Measurements from ENCODE around the gene PLXND1.

GRCh38 chr3:129587566-129588210 lies 18.8 kb downstream of the PLXND1 start:
- TF ChIP-seq POLR2A (IDR thresholded peaks at IDR 0.05; ENCODE audit: low read depth, low read length) = no peak
- TF ChIP-seq POLR2AphosphoS5 (IDR thresholded peaks at IDR 0.05; ENCODE audit: low read depth, low read length) = no peak
- TF ChIP-seq TAF1 (IDR thresholded peaks at IDR 0.05; ENCODE audit: borderline replicate concordance, low read depth, low read length) = no peak

Data from GM12892 (cell line).